Measurements from ENCODE around the gene RANBP9.

The RANBP9 gene

DNA sequence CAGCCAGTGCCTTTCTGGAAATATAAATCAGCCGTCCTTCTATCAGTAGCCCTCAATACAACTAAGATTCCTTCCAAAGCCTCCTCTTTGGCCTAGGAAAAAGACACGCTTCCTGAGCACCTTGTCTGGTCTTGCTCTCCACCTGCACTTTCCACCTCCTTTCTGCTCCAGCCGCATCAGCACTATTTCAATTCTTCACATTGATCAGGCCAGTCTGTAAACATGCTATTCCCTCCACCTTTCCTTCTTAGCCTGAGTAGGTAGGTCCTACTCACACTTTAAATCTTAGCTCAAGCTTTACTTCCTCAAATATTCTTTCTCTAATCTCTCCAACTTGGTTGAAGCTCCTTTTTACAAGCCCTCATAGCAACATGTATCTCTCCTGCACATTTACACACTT is 11.4 kb downstream of the RANBP9 start:
- no peak overlapping the region for H3K4me3 ChIP-seq (ENCODE audit: low read length)
- TF ChIP-seq CTCF (conservative IDR thresholded peaks at IDR 0.05; ENCODE audit: low read length), result no peak
- no peak for DNase-seq (ENCODE audit: low read depth)

DNA sequence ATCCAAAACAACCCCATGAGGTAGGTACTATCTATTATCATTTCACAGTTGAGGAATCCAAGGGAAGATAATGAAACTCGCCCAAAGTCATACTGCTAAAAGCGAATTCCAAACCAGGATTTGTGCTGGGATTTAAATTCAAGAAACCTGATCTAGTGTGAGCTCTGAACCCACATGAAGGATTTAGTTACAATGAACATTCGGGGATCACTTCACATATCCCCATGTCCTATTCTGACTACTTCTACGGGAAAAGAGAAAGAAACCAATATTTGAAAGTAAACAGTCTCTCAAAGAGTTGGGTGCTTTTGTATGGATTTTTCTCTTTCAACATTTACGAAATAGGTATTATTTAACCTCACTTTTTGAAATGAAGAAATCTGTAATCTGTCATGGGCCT is 12.9 kb downstream of the RANBP9 start:
- H3K4me3 ChIP-seq (ENCODE audit: low read length), result no peak overlapping the region
- TF ChIP-seq CTCF (conservative IDR thresholded peaks at IDR 0.05; ENCODE audit: low read length), result no peak
- no peak for DNase-seq (ENCODE audit: low read depth)

- no peak overlapping the region for H3K4me3 ChIP-seq (ENCODE audit: low read length)
- no peak for DNase-seq (ENCODE audit: low read depth)
- TF ChIP-seq CTCF (conservative IDR thresholded peaks at IDR 0.05; ENCODE audit: low read length), result no peak
These were observed 13.8 kb downstream of the RANBP9 start for GRCh38 chr6:13697857-13698256.

- no peak overlapping the region for H3K4me3 ChIP-seq (ENCODE audit: low read length)
- no peak for TF ChIP-seq CTCF (conservative IDR thresholded peaks at IDR 0.05; ENCODE audit: low read length)
- DNase-seq (ENCODE audit: low read depth), result peak; percentile 92
These were observed 15.4 kb downstream of the RANBP9 start for GRCh38 chr6:13696226-13696625.

DNA sequence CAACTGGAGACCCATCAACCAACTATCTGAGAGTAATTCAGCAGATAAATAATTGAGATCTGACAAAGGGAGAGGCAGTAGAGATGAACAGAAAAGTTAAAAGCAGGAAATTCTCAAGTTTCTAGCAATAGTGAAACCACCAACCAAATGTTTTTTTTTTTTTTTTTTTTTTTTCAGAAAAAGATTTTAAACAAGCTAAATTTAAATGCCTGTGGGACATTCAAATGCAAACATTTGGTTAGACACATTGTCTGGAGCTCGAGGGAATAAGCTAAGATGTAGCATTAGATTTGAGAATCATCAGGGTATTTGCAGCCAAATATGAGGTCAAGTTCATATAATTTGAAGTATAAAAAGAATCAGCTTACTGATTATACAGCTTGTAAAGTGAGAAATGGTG is 16.4 kb downstream of the RANBP9 start:
- H3K4me3 ChIP-seq (ENCODE audit: low read length), result no peak overlapping the region
- peak; percentile 69 for DNase-seq (ENCODE audit: low read depth)
- TF ChIP-seq CTCF (conservative IDR thresholded peaks at IDR 0.05; ENCODE audit: low read length), result no peak

DNA sequence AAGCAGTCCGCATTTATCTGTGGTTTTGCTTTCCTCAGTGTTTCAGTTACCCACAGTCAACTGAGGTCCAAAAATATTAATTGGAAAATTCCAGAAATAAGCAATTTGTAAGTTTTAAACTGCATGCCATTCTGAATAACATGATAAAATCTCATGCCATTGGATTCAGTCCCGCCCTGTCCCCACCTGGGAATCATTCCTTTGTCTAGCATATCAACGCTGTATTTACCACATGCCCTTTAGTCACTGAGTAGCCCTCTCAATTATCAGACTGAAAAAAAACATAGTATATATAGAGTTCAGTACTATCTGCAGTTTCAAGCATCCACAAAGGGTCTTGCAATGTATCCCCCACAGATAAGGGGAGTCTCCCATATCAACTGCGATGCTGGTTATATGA is 17.1 kb downstream of the RANBP9 start:
- no peak overlapping the region for H3K4me3 ChIP-seq (ENCODE audit: low read length)
- DNase-seq (ENCODE audit: low read depth), result no peak
- no peak for TF ChIP-seq CTCF (conservative IDR thresholded peaks at IDR 0.05; ENCODE audit: low read length)

DNA sequence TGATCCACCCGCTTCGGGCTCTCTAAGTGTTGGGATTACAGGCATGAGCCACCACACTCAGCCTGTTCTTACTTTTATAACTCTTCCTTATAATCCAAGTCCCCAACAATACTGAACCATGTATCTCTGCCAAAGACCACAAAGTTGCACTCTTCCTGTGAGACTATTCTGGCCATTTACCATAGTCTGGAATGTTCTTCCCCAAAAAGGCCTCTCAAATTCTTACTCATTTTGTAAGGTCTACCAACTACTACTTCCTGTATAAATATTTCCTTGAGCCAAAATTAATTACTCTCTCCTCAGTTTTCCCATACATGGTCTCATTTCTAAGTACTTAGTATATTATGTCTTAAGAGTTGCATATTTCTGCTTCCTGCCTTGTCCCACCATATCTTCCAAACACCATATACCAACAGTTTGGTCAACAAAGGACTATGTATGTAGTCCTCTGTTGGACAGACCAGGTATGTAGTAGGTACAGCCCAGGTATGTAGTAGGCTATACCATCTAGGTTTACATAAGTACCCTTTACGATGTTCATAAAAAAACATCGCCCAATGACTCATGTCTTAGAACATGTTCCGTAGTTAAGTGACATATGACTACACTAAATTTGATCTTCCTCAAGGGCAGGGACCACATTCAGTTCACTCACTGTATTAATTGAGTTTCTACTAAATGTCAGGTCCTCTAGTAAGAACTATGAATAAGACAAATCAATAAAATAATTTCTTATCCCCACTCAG is 22.0 kb downstream of the RANBP9 start:
- peak; percentile 66 for DNase-seq (ENCODE audit: low read depth)
- no peak for TF ChIP-seq CTCF (conservative IDR thresholded peaks at IDR 0.05; ENCODE audit: low read length)
- no peak overlapping the region for H3K4me3 ChIP-seq (ENCODE audit: low read length)
